Measurements from ENCODE around the gene SPECC1L.

DNA sequence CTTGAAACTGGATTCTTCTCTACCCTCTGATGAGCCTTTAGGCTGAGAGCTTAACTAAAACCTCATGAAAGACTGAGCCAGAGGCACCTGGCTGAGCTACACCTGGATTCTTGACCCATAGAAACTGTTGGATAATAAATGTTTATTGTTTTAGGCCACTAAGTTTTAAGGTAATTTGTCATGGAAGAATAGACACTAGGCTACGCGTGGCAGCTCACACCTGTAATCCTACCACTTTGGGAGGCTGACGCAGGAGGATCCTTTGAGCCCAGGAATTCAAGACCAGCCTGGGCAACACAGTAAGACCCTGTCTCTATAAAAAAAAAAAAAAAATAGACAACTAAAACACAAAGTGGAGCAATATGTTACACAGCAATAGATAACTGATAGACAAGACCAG, 195.3 kb downstream of the SPECC1L start:
- TF ChIP-seq, protein P1, sequence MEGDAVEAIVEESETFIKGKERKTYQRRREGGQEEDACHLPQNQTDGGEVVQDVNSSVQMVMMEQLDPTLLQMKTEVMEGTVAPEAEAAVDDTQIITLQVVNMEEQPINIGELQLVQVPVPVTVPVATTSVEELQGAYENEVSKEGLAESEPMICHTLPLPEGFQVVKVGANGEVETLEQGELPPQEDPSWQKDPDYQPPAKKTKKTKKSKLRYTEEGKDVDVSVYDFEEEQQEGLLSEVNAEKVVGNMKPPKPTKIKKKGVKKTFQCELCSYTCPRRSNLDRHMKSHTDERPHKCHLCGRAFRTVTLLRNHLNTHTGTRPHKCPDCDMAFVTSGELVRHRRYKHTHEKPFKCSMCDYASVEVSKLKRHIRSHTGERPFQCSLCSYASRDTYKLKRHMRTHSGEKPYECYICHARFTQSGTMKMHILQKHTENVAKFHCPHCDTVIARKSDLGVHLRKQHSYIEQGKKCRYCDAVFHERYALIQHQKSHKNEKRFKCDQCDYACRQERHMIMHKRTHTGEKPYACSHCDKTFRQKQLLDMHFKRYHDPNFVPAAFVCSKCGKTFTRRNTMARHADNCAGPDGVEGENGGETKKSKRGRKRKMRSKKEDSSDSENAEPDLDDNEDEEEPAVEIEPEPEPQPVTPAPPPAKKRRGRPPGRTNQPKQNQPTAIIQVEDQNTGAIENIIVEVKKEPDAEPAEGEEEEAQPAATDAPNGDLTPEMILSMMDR (IDR thresholded peaks at IDR 0.05), result no peak
- TF ChIP-seq POLR2A (IDR thresholded peaks at IDR 0.05), result no peak

Measured in prostate gland (tissue), 2 donors.